GM18507 (cell line): ENCODE results near the gene SOX10.

Experiments
- DNase-seq: peaks from one replicate; pipeline ENCODE4 v3.0.0; 2011; ENCODE audit warnings: low read depth; ENCODE audit not compliant: insufficient read length; ENCODE audit errors: extremely low spot score
- FAIRE-seq: peaks from 2 replicates; lab custom pipeline; 2011; peaks lifted over from hg19 to GRCh38; lab: Jason Lieb, UNC

Gene SOX10

GRCh38 chr22:37983860-37984791, at the start of gene SOX10:
Gene SOX10 (minus strand): TSS chr22:37984555. CDS start chr22:37983784, 771 bp downstream.
- DNase-seq (no peak), FAIRE-seq (no peak)

GRCh38 chr22:38033522-38034277, 49.3 kb upstream of the SOX10 start:
- no peak for DNase-seq

GRCh38 chr22:38032681-38033521, 48.5 kb upstream of the SOX10 start:
- DNase-seq (no peak), FAIRE-seq (no peak)

More at GRCh38 chr22:38033522-38034277, 49.3 kb upstream of the SOX10 start:
- no peak for FAIRE-seq

GRCh38 chr22:38031491-38031890, 47.1 kb upstream of the SOX10 start:
- FAIRE-seq: no peak

GRCh38 chr22:38030311-38031133, 46.2 kb upstream of the SOX10 start:
- FAIRE-seq: no peak
- DNase-seq: no peak

More at GRCh38 chr22:38031491-38031890, 47.1 kb upstream of the SOX10 start:
- no peak for DNase-seq

- FAIRE-seq (no peak), DNase-seq (no peak)
Measured at GRCh38 chr22:38029901-38030300, 45.5 kb upstream of the SOX10 start.

- DNase-seq (no peak), FAIRE-seq (no peak)
Measured at GRCh38 chr22:38029370-38029769, 45.0 kb upstream of the SOX10 start.

- no peak for DNase-seq
Measured at GRCh38 chr22:38028344-38029130, 44.2 kb upstream of the SOX10 start.

GRCh38 chr22:38027487-38027886, 43.1 kb upstream of the SOX10 start:
- DNase-seq (no peak), FAIRE-seq (no peak)

More at GRCh38 chr22:38028344-38029130, 44.2 kb upstream of the SOX10 start:
- FAIRE-seq: no peak

- no peak for DNase-seq
- FAIRE-seq: no peak
Measured at GRCh38 chr22:38026130-38027111, 42.1 kb upstream of the SOX10 start.

- DNase-seq: no peak
- FAIRE-seq: no peak
Measured at GRCh38 chr22:38025514-38025913, 41.2 kb upstream of the SOX10 start.

GRCh38 chr22:38023045-38023444, 38.7 kb upstream of the SOX10 start:
- FAIRE-seq (no peak), DNase-seq (no peak)

GRCh38 chr22:38021206-38021605, 36.9 kb upstream of the SOX10 start:
- DNase-seq (no peak), FAIRE-seq (no peak)

GRCh38 chr22:38018938-38019827, 34.8 kb upstream of the SOX10 start:
- no peak for FAIRE-seq
- DNase-seq: no peak

- DNase-seq (no peak), FAIRE-seq (no peak)
Measured at GRCh38 chr22:38017939-38018885, 33.9 kb upstream of the SOX10 start.
